DMS 273 (cell line): ENCODE results near the gene CNST.
"Not testable (repeated sequence)": the region's sequence is repeated elsewhere in the genome, so short reads cannot be mapped to it uniquely, and the experiment has no call there.

ENCODE experiments used
- DNase-seq: peaks from one replicate; lab custom pipeline; 2025; ENCODE audit not compliant: unreplicated experiment; lab: John Stamatoyannopoulos, UW

Gene CNST

DNA sequence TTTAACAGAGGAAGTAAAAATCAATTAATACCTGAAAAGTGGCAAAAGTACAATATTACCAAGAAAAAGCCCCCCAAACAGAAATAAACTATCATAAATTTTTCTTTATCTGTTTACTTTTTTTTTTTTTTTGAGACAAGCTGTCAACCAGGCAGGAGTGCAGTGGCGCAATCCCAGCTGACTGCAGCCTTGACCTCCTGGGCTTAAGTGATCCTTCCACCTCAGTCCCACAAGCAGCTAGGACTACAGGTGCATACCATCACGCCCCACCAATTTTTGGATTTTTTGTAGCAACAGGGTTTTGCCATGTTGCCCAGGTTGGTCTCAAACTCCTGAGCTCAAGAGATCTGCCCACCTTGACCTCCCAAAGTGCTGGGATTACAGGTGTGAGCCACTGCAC, 8.2 kb upstream of the CNST start:
- DNase-seq: no peak

DNA sequence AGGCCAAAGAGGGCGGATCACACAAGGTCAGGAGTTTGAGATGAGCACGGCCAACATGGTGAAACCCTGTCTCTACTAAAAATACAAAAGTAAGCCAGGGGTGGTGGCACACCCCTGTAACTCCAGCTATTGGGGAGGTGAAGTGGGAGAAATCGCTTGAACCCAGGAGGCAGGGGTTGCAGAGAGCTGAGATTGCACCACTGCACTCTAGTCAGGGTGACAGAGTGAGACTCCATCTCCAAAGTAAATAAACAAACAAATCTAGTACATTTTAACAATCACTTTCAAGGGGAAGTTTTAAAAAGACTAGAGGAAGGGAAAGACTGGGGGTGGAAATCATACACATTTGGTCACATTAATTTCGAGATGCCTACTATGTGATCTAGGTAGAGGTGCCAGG, 6.9 kb upstream of the CNST start:
- no peak for DNase-seq

DNA sequence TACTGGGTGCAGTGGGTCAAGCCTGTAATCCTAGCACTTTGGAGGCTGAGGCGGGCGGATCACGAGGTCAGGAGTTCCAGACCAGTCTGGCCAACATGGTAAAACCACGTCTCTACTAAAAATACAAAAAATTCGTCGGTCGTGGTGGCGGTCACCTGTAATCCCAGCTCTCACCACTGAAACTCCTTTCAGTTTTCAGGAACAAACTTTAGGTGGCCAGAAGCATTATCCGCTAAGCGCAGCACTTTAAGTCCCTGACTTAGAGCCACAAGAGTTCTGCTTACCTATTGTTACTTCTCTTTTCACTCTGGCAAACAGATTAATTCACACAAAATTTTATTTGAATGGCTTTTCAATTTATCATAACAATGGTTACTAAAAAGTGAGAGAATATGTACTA, 5.4 kb upstream of the CNST start:
- DNase-seq: peak; percentile 13

DNA sequence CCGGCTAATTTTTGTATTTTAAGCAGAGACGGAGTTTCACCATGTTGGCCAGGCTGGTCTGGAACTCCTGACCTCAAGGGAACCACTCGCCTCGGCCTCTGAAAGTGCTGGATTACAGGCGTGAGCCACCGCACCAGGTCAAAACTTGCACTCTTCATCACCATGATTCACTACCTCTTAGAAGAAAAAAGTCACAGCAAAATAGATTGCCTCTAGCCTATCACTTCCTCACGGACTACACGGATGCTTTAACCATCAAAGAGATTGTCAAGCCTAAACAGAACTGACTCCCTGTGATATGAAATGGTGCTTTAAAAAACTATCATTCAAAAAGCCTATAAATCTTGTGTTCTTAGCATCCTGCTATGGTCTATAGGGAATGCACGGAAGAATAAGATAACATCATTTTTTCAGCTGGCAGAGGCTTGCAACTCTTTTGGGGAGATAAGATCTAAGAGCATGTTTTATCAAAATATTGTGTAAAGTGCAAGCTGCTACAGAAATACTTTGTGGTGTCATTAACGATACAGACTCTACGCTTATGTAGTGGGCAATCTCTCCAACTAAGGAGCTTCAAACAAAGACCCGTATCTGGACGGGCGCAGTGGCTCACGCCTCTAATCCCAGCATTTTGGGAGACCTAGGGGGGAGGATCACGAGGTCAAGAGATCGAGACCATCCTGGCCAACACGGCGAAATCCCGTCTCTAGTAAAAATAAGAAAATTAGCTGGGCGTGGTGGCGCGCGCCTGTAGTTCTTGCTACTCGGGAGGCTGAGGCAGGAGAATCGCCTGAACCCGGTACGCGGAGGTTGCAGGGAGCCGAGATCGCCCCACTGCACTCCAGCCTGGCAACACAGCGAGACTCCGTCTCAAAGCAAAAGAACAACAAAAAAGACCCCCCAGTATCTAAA, 1.2 kb upstream of the CNST start:
- DNase-seq: peak; percentile 54

DNA sequence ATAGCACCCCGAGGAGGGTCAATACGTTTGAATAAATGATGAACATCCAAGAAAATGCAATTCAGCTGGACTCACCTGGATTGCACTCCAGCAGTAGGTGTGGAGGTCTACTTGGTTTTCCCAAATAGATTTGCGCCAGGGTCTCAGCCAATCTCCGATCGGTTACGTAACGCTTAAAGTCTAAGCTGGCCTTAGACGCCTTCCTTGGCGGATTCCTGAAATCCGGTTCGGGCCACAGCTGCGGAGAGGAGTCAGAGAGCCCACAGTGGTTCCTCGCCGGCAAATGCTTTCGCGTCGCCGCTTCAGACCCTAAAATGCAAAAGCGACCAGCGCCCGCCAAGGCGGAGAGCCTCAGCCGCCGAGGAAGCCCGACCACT, 517 bp upstream of the CNST start:
- DNase-seq: peak; percentile 88

DNA sequence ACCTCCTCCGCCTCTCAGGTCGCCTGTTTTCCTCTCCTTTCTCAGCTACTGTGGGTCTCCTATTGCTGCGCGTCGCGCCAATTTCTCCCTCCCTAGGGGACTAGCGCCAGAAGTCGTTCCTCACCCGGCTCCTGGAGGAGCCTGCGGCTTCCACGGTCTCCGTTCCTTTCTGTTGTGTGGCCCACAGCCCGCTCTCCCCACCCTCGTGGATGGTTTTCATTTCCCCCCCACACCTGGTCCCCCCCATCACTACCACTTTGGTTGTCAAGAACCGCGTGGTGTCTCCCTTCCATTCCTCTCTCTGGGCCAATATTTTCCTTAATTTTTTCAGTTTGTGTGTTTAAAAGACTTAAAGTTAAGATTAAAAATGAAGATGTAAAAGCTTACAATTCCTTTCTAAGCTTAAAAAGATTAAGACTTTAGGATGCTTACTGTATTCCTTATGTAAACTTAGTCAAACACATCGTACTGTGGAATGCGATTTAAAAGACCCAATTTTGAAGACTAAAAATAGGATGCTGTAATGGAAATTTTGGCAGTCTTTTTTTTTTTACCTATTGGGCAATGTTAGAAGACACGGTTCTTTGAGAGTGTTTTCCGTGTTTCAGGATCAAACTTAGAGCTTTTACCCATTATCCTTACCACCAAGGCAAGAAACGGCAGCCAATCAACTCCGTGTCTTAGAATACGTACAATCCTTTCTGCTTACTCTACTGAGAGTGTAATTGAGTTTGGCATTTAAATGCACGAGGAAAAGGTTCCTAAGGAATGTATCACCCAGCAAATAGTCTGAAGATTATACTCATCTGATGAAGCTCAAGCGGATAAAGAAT, 773 bp downstream of the CNST start:
- DNase-seq: peak; percentile 59

DNA sequence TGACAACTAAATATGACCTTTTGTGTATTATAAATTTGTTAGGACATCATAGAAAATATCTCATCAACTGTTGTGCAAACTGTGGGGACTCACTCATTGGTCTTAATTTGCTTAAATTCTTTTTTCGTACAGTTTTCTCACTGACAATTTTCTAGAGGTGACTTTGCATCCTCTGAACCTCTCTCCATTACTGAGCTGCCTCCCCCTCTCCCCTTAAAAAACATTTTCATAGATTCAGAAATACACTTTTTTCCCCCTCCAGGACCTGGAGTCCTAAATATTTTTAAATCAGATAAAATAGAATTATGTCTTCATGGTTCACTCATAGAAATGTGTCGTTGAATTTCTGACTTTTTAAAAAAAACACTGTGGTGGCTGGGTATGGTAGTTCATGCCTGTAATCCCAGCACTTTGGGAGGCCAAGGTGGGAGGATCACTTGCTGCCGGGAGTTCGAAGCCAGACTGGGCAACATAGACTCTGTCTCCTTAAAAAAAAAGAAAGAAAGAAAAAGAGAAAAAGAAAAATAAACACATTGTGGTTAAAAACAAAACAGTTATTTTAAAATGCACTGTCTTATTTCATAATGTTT, 1.5 kb downstream of the CNST start:
- no peak for DNase-seq

DNA sequence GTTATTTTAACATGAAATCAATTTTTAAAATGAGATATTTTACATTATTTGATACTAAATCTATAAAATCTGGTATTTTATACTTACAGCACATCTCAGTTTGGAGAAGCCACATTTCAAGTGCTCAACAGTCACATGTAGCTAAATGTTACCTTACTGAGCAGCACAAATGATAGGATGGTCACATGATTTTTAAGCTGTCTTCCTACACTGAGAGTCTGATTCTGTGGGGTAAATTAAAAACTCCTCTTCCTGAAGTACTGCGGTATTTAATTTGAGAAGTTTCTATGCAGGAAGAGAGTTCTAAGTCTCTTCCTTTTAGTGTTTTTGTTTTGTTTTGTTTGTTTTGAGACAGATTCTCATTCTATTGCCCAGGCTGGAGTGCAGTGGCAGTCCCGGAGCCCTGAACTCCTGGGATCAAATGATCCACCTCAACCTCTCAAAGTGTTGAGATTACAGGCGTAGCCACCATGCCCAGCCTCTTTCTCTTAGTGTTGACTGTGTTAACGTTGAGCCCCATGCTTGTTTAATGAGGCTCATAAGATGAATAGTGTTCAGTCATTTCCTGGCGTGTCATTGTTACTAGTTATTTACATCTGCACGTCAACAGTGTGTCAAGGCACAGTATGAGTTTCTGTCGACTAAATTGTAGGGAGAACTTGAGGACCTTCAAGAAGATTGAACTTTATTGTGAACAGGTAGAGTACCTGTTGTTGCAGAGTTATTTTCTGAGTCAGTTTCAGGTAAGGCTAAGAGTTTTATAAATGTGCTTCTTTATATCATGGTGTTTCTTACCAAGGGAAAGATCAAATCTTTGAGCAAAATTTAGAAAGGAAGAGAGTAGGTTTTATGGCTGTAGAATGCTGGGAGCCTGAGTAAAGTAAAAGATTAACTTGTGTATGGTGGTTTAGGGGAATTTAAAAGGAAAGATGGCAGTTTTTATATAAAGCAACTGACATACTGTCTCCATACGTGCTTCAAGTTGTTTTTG, 3.3 kb downstream of the CNST start:
- DNase-seq: no peak

DNA sequence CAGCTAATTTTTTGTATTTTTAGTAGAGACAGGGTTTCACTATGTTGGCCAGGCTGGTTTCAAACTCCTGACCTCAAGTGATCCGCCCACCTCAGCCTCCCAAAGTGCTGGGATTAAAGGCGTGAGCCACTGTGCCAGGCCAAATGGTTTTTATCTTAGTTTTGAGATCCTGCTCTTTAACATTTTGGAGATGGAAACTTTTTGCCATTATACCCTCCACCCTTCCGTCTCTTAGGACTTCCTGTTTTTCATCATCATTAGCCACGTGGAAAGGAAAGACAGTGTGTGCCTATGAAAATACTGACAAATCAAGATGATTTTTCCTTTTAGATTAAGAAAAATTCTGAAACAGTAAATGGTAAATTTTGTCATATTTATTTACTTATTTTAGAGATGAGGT, 5.1 kb downstream of the CNST start:
- not testable (repeated sequence) for DNase-seq

DNA sequence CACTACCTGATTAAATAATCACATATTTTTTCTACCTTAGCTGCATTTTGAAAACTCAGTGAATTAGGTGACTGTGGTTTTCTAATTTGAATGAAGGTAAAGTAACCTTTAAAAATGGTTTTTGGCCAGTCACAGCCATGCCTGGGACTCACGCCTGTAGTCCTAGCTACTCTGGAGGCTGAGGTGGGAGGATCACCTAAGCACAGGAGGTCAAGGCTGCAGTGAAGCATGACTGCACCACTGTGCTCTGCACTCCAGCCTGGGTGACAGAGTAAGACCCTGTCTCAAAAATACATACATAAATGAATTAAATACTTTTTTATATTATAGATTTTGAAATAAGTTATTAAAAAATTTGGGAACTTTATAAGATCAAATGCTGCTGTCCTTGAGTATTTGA, 5.7 kb downstream of the CNST start:
- no peak for DNase-seq

DNA sequence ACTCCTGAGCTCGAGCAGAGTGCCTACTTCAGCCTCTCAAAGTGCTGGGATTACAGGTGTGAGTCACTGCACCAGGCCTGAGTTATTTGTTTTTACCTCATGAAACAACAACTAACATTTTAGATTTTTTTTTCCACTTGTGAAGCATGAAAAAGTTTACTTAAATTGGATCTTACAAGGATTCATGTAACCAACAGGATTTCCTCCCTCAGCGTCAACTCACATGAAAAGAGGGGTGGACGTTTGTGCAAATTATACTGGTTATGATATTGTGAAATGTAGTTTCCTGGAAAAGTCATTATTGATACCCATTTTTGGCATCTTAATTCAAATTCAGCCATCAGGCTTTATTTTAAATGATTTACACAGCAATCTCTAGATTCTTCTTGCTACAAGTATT, 6.5 kb downstream of the CNST start:
- DNase-seq: no peak

DNA sequence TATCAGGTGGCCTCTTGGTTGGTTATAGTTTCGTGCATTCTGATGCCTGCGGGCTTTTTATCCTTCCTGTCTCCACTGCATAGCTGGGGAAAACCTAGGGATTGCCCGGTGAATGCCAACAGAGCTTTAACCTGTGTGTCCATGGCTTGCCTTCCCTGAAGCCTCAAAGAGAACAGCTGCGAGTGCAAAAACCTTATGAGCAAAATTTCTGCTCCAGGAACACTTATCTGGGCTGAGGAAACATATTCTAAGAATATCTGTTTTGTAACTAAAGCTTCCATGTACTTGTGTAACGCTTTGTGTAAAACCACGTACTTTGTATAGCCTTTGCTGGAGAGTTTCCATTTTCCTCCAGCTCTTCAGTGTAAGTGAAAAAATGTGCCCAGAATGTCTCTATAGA, 7.2 kb downstream of the CNST start:
- no peak for DNase-seq

DNA sequence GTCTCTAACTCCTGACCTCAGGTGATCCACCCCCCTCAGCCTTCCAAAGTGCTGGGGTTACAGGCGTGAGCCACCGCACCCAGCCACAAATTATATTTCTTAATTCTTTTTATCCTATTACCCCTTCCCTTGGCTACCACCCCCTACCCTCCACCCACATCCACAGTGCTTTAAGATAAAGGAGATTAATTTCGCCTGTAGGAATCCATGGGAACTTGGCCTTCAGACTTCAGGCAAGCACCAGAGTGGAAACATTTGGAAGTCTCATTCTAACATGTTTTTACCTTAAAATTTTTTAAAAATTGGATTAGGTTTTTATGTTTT, 10.4 kb downstream of the CNST start:
- no peak for DNase-seq

DNA sequence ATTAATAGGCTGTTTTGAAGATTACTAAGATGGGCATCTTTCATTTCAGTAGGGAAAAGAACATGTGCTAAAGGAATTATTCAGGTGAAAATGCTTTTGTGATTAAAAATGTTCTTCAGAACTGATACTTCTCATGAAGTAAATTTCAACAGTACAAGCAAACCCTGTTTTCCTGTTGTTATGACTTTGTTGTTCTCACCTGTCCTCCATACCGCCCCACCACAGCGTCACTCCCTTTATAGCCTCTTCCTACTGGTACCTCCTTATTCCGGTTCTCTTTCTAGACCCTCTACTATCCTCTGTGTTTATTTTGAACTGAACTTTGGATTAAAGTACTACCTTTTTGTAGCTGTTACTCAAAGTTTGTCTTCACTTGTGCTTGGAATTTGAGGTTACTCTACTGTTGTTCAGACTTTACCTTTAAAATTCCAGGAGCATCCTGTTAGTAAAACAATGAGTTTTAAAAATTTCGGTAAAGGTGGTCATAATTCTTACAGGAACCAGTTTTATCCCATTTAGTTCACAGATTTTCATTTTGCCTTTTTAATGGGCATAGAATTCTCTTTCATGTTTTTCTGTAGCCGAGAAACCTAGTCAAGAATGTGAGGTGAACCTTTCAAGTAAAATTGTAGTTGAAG, 10.9 kb downstream of the CNST start:
- DNase-seq: no peak

DNA sequence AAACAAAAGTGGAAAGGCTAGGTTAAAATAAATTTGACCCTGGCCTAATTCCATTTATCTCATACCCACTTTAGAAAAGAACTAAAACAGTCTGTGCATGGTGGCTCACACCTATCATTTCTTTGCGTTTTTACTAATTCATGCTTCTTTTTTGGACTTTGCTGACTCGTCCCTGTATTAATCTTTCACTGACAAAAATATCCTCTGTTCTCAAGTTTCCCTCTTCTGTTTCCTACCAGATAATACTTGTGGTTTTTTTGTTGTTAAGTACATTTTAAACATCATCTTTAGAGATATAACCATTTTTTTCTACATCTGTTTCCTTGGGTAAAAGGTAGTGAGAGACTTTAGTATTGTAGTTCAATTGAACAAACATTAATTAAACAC, 11.5 kb downstream of the CNST start:
- no peak for DNase-seq

DNA sequence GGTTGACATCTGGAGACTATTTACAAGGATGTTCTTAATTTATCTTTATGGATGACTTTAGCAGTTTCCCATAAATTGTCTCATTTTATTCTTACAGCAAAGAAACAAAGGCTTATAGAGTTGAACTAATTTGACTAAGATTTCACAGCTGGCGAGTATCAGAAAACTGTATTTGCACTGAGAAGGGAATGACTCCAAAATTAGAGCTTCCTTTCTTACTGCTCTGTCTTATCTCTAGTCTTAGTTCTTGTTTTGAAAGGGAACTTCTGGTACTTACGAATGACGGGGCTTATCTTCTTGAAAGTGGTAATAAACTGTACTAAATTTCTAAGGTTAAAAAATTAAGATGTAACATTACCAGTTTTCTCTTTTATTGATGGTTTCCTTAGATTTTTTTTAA, 13.6 kb downstream of the CNST start:
- DNase-seq: no peak

DNA sequence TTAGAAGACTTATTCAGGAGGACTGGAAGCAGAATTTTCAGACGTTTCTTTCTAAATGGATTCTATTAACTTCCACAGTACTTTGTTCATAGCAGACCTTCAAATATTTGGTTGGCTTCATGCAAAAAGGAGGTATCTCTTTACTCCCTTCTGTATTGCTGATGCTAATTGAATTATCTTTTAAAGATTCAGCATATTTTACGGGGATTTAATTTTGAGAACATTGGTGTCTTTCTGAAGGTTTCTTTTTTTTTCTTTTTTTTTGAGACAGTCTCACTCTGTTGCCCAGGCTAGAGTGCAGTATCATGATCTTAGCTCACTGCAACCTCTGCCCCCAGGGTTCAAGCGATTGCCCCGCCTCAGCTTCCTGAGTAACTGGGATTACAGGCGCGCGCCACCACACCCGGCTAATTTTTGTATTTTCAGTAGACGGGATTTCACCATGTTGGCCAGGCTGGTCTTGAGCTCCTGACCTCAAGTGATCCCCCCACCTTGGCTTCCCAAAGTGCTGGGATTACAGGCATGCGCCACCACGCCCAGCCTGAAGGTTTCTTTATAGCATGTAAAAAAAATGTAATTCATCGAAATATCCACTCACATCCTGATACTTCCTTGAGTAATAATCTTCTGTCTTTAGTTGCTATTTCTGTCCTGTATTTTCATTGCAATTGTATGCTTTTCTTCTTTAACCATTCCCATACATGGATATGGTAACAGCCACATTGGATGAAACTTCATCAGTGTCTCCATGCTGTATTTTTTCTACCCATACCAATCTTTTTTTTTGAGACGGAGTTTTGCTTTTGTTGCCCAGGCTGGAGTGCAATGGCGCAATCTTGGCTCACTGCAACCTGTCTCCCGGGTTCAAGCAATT, 14.5 kb downstream of the CNST start:
- no peak for DNase-seq

DNA sequence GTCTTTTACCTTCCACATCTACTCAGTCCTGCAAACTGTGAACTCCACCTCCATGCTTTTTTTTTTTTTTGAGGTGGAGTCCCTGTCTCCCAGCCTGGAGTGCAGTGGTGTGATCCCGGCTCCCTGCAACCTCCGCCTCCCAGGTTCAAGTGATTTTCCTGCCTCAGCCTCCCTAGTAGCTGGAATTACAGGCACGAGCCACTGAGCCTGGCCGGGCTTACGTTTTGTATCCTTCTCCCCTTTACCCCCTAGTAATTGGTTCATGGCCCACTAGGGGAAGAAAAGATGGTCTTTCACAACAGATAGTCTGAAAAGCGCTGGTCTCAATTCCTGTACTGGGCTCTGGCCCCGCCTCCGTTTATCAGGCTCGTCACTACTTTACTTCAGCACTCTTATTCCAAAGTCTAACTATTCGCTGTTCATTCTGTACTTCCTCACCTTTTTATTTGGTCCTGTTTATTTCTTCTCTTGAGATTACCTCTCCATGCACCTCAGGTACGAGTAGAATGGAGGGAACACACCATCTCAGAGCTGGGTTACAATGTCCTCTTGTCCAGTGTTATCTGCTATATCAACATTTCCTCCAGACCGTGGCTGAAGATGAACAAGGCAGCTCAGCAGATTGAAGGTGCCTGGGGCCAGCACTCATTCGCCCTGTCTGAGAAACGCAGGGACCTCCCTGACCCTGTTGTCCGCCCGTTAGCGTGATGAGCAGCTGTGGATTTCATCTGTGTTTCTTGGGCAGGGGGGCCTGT, 16.2 kb downstream of the CNST start:
- no peak for DNase-seq

DNA sequence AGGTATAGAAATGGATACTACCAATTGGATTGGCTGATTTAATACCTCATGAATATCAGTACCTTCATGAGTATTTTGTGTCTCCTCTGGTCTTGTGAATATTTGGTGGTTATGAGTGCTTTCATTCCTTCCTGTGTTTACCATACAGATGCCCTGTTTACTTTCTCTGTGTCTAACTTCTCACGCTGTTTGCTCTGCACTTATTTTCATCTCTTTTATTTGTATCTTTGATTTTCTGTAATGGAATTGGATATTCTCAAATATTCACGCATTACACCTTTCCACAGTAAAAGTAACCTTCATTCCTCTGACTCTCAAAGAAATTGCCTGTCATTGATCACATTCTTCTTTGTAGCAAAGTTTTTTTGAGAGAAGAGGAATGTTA, 16.8 kb downstream of the CNST start:
- no peak for DNase-seq
